Body of pancreas (tissue), 4 donors: ENCODE measurements around the gene FGF14. TPM values are rescaled to one million over a fixed set of nuclear protein-coding genes. Genes with fewer than 3 reads are reported as not detected.

ENCODE experiments used
- ATAC-seq: fragments of 150-250 bp; one replicate; pipeline ENCODE4 v1.9.1; 2016
- DNase-seq, 4 donors: peaks; one replicate each; pipeline ENCODE4 v3.0.0-alpha.2; 2019
- H3K27ac ChIP-seq, 4 donors: fragments of 200-600 bp; sonication (generic); 1 replicate in 3 of 4; 2 replicates in 1 of 4; pipeline versions ENCODE4 v1.5.1 to v1.6.1; 2016 to 2019; ENCODE audit warnings: mild to moderate bottlenecking in 1 of 4, mixed read lengths in 1 of 4, moderate library complexity in 1 of 4
- H3K27me3 ChIP-seq, 2 donors: fragments of 200-600 bp; sonication (generic); one replicate each; pipeline ENCODE4 v1.6.0; 2016; ENCODE audit warnings: mild to moderate bottlenecking in 1 of 2
- H3K36me3 ChIP-seq, 2 donors: fragments of 200-600 bp; sonication (generic); replicated peaks in 1 of 2; 2 replicates each; pipeline ENCODE4 v1.5.1; 2016; ENCODE audit warnings: low read depth in 2 of 2; ENCODE audit not compliant: insufficient read depth in 1 of 2
- H3K4me1 ChIP-seq: fragments of 200-600 bp; sonication (generic); one replicate; pipeline ENCODE4 v1.6.0; 2016
- H3K4me3 ChIP-seq, 2 donors: fragments of 200-600 bp; sonication (generic); 1 replicate in 1 of 2; 2 replicates in 1 of 2; pipeline ENCODE4 v1.5.1; 2016 to 2019
- H3K9me3 ChIP-seq, 3 donors: fragments of 200-600 bp; sonication (generic); 1 replicate in 2 of 3; 2 replicates in 1 of 3; pipeline ENCODE4 v1.5.1; 2016
- POLR2A ChIP-seq, 3 donors: fragments of 450-650 bp; IDR thresholded peaks; one replicate each; pipeline ENCODE4 v1.6.1; 2016; ENCODE audit warnings: antibody characterized with exemption in 3 of 3, mild to moderate bottlenecking in 2 of 3
- WGBS, 2 donors: methylation state at CpG; one replicate each; pipeline ENCODE4 v1.1.5; 2017; 5-methylcytosine and 5-hydroxymethylcytosine counted together
- intact Hi-C: fragments of 100-400 bp; cut with DNase I; formaldehyde crosslinking; loops from one replicate; pipeline ENCODE4 v1.15.1; 2023
- total RNA-seq, 2 donors: library from RNA; depleted of rRNA; stranded (reverse); fragments of >200 nt; gene quantifications; one replicate each; pipeline ENCODE4 v1.1.0, GENCODE V29; 2016
- TF ChIP-seq, protein P1 (sequence below), 7 experiments: fragments of 450-650 bp in 4 of 7; fragments of 200-600 bp in 3 of 7; sonication (generic) in 3 of 7; IDR thresholded peaks; one replicate each; pipeline ENCODE4 v1.5.1; 2016 to 2019; ENCODE audit warnings: antibody characterized with exemption in 7 of 7

The FGF14 gene
- total RNA-seq, 2 donors from 2014 or later, result under 0.01 to 0.52 TPM

DNA sequence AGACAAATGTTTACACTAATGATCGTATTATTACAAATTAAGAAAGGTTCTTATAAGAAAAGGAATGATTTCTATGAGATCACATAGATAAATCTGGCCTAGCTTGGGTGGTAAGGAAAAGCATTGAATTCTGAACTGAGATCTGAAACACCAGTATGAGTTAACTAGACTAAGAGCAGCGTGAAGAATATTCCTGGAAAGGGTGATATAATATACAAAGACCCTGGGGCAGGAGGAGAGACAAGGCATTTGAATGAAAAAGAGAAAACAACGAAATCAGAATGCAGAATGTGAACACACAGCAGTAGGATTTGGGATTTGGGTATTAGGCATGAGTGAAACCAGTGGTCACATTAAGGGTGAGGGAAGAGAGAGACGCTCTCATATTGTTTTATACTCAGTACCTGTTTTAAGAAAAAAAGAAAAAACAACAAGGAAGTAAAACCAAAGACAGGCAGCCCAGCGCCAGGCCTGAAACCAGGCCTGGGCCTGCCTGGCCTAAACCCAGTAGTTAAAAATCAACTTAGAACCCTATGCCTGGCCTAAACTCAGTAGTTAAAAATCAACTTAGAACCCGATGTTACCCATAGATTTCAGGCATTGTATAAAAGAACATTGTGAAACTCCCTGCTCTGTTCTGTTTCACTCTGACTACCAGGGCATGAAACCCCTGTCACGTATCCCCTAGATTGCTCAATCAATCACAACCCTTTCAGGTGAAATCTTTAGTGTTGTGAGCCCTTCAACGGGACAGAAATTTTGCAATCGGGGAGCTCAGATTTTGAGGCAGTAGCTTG is 662.3 kb downstream of the FGF14 start:
- Histone ChIP-seq H3K27me3 (no peaks in the 10 kb centered on the region), H3K27ac (peak overlapping the region in 3 of 4 donors; percentile 38 to 69 (median 47)), H3K4me1 (no peaks in the 10 kb centered on the region), H3K36me3 (no peaks in the 10 kb centered on the region), H3K4me3 (no peak overlapping the region), H3K9me3 (no peaks in the 10 kb centered on the region)
- peak in 2 of 4 donors; percentile 5 for DNase-seq
- 48 to 52% methylated on average over 9 of the region's 9 CpGs for WGBS, 2 donors
- TF ChIP-seq POLR2A (IDR thresholded peaks at IDR 0.05), result no peak
- TF ChIP-seq, protein P1, sequence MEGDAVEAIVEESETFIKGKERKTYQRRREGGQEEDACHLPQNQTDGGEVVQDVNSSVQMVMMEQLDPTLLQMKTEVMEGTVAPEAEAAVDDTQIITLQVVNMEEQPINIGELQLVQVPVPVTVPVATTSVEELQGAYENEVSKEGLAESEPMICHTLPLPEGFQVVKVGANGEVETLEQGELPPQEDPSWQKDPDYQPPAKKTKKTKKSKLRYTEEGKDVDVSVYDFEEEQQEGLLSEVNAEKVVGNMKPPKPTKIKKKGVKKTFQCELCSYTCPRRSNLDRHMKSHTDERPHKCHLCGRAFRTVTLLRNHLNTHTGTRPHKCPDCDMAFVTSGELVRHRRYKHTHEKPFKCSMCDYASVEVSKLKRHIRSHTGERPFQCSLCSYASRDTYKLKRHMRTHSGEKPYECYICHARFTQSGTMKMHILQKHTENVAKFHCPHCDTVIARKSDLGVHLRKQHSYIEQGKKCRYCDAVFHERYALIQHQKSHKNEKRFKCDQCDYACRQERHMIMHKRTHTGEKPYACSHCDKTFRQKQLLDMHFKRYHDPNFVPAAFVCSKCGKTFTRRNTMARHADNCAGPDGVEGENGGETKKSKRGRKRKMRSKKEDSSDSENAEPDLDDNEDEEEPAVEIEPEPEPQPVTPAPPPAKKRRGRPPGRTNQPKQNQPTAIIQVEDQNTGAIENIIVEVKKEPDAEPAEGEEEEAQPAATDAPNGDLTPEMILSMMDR (IDR thresholded peaks at IDR 0.05), result no peak
- intact Hi-C loops, result no loop called here
- ATAC-seq, result peak; percentile 79

DNA sequence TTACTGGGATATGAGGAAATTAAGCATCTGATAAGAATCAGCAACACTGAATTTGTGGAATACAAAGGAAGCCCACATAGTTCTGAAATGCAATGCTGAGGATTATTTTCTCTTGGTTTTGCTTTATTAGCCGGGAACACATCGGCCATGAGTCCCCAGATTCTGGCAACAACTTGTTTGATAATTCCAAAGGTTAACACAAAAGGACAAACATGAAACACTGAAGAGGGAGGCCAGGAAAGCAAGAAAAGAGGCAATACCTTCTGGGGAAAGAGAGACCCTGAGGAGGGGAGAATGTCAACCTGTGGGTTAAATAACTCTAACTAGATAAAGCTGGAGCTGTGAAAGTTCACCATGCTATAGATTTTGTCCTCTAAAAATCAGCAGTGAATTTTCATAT is 663.5 kb downstream of the FGF14 start:
- Histone ChIP-seq H3K27ac (peak overlapping the region in 1 of 4 donors; percentile 34), H3K4me1 (no peaks in the 10 kb centered on the region), H3K9me3 (no peaks in the 10 kb centered on the region), H3K4me3 (no peak overlapping the region), H3K36me3 (no peaks in the 10 kb centered on the region), H3K27me3 (no peaks in the 10 kb centered on the region)
- DNase-seq, result no peak
- intact Hi-C loops, result no loop called here
- WGBS, 2 donors, result 36 to 49% methylated on average over 2 of the region's 2 CpGs
- no peak for TF ChIP-seq POLR2A (IDR thresholded peaks at IDR 0.05)
- TF ChIP-seq, protein P1 (IDR thresholded peaks at IDR 0.05), result no peak
- no peak for ATAC-seq

DNA sequence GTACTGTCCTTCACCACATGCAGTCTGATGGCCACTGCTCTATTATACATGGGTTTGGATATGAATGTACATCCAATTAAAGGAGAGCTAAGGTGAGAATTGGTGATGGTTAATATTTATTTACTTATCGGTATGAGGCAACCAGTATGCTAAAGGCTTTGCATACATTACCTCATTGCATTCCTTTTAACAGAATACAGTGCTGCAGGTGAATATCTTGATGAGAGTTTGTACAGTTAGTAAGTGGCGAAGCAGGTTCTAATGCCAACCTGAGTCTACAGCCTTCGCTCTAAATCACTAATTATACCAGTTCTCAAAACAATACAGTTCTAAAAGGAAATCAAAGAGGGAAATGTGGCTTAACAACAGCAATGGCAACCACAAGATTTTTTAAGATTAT is 665.3 kb downstream of the FGF14 start:
- Histone ChIP-seq H3K9me3 (no peaks in the 10 kb centered on the region), H3K27ac (no peak overlapping the region), H3K4me3 (no peak overlapping the region), H3K27me3 (no peaks in the 10 kb centered on the region), H3K4me1 (no peaks in the 10 kb centered on the region), H3K36me3 (no peaks in the 10 kb centered on the region)
- WGBS, 2 donors, result 44 to 54% methylated on average over 3 of the region's 3 CpGs
- intact Hi-C loops, result no loop called here
- no peak for ATAC-seq
- no peak for TF ChIP-seq POLR2A (IDR thresholded peaks at IDR 0.05)
- TF ChIP-seq, protein P1 (IDR thresholded peaks at IDR 0.05), result no peak
- no peak for DNase-seq

DNA sequence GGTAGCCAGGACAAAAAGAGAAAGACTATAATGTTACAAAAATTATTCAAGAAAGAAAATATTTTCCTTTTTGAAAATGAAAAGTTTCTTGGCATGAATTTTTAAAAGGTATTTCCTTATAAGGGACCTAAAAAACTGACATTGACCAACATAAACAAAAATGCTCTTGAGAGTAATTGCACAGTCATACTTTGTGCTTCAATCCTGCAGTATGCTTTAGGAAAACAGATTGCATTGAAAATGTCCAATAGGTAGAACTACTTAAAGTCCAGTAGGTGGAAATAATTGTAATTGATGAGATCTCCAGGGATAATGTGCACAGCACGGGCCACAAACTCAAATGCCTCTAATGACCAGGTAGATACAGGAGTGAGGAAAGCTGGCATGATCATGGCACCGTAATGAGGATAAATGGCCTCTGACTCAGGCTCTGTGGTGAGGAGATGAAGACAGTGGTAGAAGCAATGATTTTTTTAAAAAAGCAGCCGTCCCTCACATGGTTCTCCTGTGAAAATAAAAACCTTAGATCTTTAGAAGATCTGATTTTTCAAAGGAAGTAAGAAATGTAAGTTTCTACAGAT is 671.3 kb downstream of the FGF14 start:
- Histone ChIP-seq H3K4me1 (no peaks in the 10 kb centered on the region), H3K27ac (no peak overlapping the region), H3K4me3 (no peak overlapping the region), H3K36me3 (no peaks in the 10 kb centered on the region), H3K9me3 (no peaks in the 10 kb centered on the region), H3K27me3 (no peaks in the 10 kb centered on the region)
- 60 to 65% methylated on average over 3 of the region's 3 CpGs for WGBS, 2 donors
- TF ChIP-seq, protein P1 (IDR thresholded peaks at IDR 0.05), result no peak
- no peak for TF ChIP-seq POLR2A (IDR thresholded peaks at IDR 0.05)
- intact Hi-C loops, result no loop called here
- ATAC-seq, result no peak
- DNase-seq, result peak in 2 of 4 donors; percentile 10 to 11
